DMS114 treated with DMSO at 0.1 percent for 48 hours (cell line): ENCODE results near the gene PCBP4.

Source experiments
- DNase-seq: peaks from one replicate; lab custom pipeline; 2025; ENCODE audit not compliant: unreplicated experiment; lab: John Stamatoyannopoulos, UW

The PCBP4 gene

GRCh38 chr3:51974963-51975851 lies 8.0 kb upstream of the PCBP4 start, which contains the start of gene ABHD14A:
ABHD14A (plus strand) TSS chr3:51975064; CDS start chr3:51975136, 72 bp downstream.
- DNase-seq, result peak; percentile 22

- DNase-seq, result no peak
These were observed 7.2 kb upstream of the PCBP4 start for GRCh38 chr3:51974277-51974962.

- DNase-seq, result no peak
These were observed 4.1 kb upstream of the PCBP4 start for GRCh38 chr3:51971350-51971749.

- no peak for DNase-seq
These were observed 3.5 kb upstream of the PCBP4 start for GRCh38 chr3:51970606-51971300.

- DNase-seq, result no peak
These were observed 2.6 kb upstream of the PCBP4 start for GRCh38 chr3:51969841-51970240.

- no peak for DNase-seq
These were observed 1.8 kb upstream of the PCBP4 start for GRCh38 chr3:51968883-51969678.

- no peak for DNase-seq
These were observed 1.0 kb upstream of the PCBP4 start for GRCh38 chr3:51968170-51968775.

GRCh38 chr3:51966922-51967383 lies 301 bp downstream of the PCBP4 start:
- DNase-seq, result no peak

- DNase-seq, result no peak
These were observed 768 bp downstream of the PCBP4 start for GRCh38 chr3:51966486-51966885.

- no peak for DNase-seq
These were observed 1.2 kb downstream of the PCBP4 start for GRCh38 chr3:51966016-51966415.

GRCh38 chr3:51964521-51964920 lies 2.7 kb downstream of the PCBP4 start:
- DNase-seq, result no peak

GRCh38 chr3:51963951-51964451 lies 3.3 kb downstream of the PCBP4 start:
- no peak for DNase-seq

GRCh38 chr3:51962854-51963530 lies 4.3 kb downstream of the PCBP4 start:
- no peak for DNase-seq

- no peak for DNase-seq
These were observed 5.4 kb downstream of the PCBP4 start for GRCh38 chr3:51961602-51962569.

GRCh38 chr3:51961011-51961410 lies 6.2 kb downstream of the PCBP4 start:
- no peak for DNase-seq

GRCh38 chr3:51960386-51960785 lies 6.9 kb downstream of the PCBP4 start:
- DNase-seq, result no peak

- no peak for DNase-seq
These were observed 7.6 kb downstream of the PCBP4 start for GRCh38 chr3:51959651-51960050.
